Esophagus squamous epithelium (tissue), 4 donors: ENCODE measurements around the gene NPY.

Experiments
- POLR2A ChIP-seq, 4 donors: fragments of 450-650 bp; IDR thresholded peaks; one replicate each; pipeline ENCODE4 v1.6.1; 2017; ENCODE audit warnings: antibody characterized with exemption in 4 of 4, mild to moderate bottlenecking in 4 of 4, moderate library complexity in 3 of 4
- TF ChIP-seq, protein P1 (sequence below), 6 experiments: fragments of 450-650 bp in 4 of 6; fragments of 200-600 bp in 2 of 6; sonication (generic) in 2 of 6; IDR thresholded peaks; one replicate each; pipeline ENCODE4 v1.5.1; 2016 to 2019; ENCODE audit warnings: antibody characterized with exemption in 6 of 6, mild to moderate bottlenecking in 4 of 6, moderate library complexity in 4 of 6

DNA sequence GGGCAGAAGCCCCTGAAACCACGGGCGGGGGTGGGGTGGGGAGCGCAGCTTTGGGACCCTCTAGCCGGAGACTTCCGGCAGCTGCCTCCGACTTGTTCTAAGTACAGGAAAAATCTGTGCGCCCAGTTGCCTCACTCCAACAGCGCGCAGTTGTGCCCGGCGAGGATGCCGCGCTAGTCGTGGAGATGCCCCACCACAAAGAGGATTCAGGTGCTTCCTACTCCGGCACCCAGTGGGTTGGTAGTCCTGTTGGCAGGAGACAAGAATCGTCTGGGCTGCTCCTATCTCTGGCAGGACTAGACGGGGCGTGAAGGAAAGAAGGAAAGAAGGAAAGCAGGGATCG lies 465 bp upstream of the NPY start:
- TF ChIP-seq, protein P1, sequence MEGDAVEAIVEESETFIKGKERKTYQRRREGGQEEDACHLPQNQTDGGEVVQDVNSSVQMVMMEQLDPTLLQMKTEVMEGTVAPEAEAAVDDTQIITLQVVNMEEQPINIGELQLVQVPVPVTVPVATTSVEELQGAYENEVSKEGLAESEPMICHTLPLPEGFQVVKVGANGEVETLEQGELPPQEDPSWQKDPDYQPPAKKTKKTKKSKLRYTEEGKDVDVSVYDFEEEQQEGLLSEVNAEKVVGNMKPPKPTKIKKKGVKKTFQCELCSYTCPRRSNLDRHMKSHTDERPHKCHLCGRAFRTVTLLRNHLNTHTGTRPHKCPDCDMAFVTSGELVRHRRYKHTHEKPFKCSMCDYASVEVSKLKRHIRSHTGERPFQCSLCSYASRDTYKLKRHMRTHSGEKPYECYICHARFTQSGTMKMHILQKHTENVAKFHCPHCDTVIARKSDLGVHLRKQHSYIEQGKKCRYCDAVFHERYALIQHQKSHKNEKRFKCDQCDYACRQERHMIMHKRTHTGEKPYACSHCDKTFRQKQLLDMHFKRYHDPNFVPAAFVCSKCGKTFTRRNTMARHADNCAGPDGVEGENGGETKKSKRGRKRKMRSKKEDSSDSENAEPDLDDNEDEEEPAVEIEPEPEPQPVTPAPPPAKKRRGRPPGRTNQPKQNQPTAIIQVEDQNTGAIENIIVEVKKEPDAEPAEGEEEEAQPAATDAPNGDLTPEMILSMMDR (IDR thresholded peaks at IDR 0.05), result no peak
- no peak for TF ChIP-seq POLR2A (IDR thresholded peaks at IDR 0.05)
